Neutrophil (primary cell): ENCODE measurements around the gene KLHL1.

Experiments used
- H3K27ac ChIP-seq: fragments of 200-600 bp; sonication (generic); 2 replicates; pipeline ENCODE4 v1.5.1; 2016; ENCODE audit warnings: mild to moderate bottlenecking, moderate library complexity
- H3K27me3 ChIP-seq: fragments of 200-600 bp; sonication (generic); 2 replicates; pipeline ENCODE4 v1.6.0; 2016; ENCODE audit warnings: mild to moderate bottlenecking
- H3K36me3 ChIP-seq: fragments of 200-600 bp; sonication (generic); 2 replicates; pipeline ENCODE4 v1.5.1; 2017
- H3K4me1 ChIP-seq, 2 experiments: fragments of 200-600 bp in 1 of 2; sonication (generic) in 1 of 2; 1 replicate in 1 of 2; 2 replicates in 1 of 2; pipeline versions ENCODE4 v1.5.1 to v1.6.1; 2013 to 2016; ENCODE audit warnings: low read depth in 1 of 2, low read length in 1 of 2, mild to moderate bottlenecking in 1 of 2, moderate library complexity in 1 of 2; ENCODE audit not compliant: control insufficient read depth in 1 of 2, insufficient read depth in 1 of 2
- H3K4me3 ChIP-seq, 2 experiments: fragments of 200-600 bp in 1 of 2; sonication (generic) in 1 of 2; 1 replicate in 1 of 2; 2 replicates in 1 of 2; pipeline ENCODE4 v1.5.1; 2013 to 2016; ENCODE audit warnings: low read depth in 1 of 2, low read length in 1 of 2, mild to moderate bottlenecking in 1 of 2, moderate library complexity in 1 of 2
- H3K9me3 ChIP-seq: fragments of 200-600 bp; sonication (generic); 2 replicates; pipeline ENCODE4 v1.5.1; 2016
- CTCF ChIP-seq: fragments of 200-600 bp; sonication (generic); IDR thresholded peaks from 2 replicates; pipeline ENCODE4 v1.5.1; 2016; ENCODE audit warnings: antibody characterized with exemption

The KLHL1 gene

GRCh38 chr13:69910800-69911199 lies 197.5 kb downstream of the KLHL1 start:
- no peak for TF ChIP-seq CTCF
- H3K27ac ChIP-seq: no peak overlapping the region
- H3K27me3 ChIP-seq: no peaks in the 10 kb centered on the region
- H3K36me3 ChIP-seq: no peaks in the 10 kb centered on the region
- H3K4me3 ChIP-seq: no peak overlapping the region
- H3K9me3 ChIP-seq: no peaks in the 10 kb centered on the region
- no peaks in the 10 kb centered on the region for H3K4me1 ChIP-seq

GRCh38 chr13:69904784-69905183 lies 203.5 kb downstream of the KLHL1 start:
- H3K27ac ChIP-seq: no peak overlapping the region
- no peaks in the 10 kb centered on the region for H3K4me1 ChIP-seq
- no peak for TF ChIP-seq CTCF
- H3K27me3 ChIP-seq: no peaks in the 10 kb centered on the region
- no peaks in the 10 kb centered on the region for H3K36me3 ChIP-seq
- no peak overlapping the region for H3K4me3 ChIP-seq
- H3K9me3 ChIP-seq: no peaks in the 10 kb centered on the region

GRCh38 chr13:69903081-69903480 lies 205.2 kb downstream of the KLHL1 start:
- H3K27me3 ChIP-seq: no peaks in the 10 kb centered on the region
- no peaks in the 10 kb centered on the region for H3K36me3 ChIP-seq
- H3K4me3 ChIP-seq: no peak overlapping the region
- no peak for TF ChIP-seq CTCF
- no peaks in the 10 kb centered on the region for H3K4me1 ChIP-seq
- no peaks in the 10 kb centered on the region for H3K9me3 ChIP-seq
- no peak overlapping the region for H3K27ac ChIP-seq

GRCh38 chr13:69882451-69882850 lies 225.8 kb downstream of the KLHL1 start:
- Histone ChIP-seq H3K4me3 (no peak overlapping the region), H3K9me3 (no peaks in the 10 kb centered on the region), H3K27ac (no peak overlapping the region), H3K4me1 (no peaks in the 10 kb centered on the region), H3K27me3 (no peaks in the 10 kb centered on the region), H3K36me3 (no peaks in the 10 kb centered on the region)
- no peak for TF ChIP-seq CTCF

GRCh38 chr13:69879936-69880335 lies 228.3 kb downstream of the KLHL1 start:
- no peaks in the 10 kb centered on the region for H3K27me3 ChIP-seq
- H3K4me1 ChIP-seq: no peaks in the 10 kb centered on the region
- H3K27ac ChIP-seq: no peak overlapping the region
- H3K36me3 ChIP-seq: no peaks in the 10 kb centered on the region
- no peaks in the 10 kb centered on the region for H3K9me3 ChIP-seq
- H3K4me3 ChIP-seq: no peak overlapping the region
- no peak for TF ChIP-seq CTCF
